ENCODE measurements around the gene CIZ1. TPM values are rescaled to one million over a fixed set of nuclear protein-coding genes. Genes with fewer than 3 reads are reported as not detected.
A peak's percentile ranks its signal among the peaks of the same experiment; 100 is the strongest.

Gene CIZ1
- total RNA-seq, 1 donor from 2014 or later = 33.4 TPM

- Histone ChIP-seq H3K9me3 (ENCODE audit: low read depth) (peaks cover 5% of the 10 kb centered on the region), H3K27me3 (peaks cover 23% of the 10 kb centered on the region), H3K27ac (no peak within 1 kb of the TSS), H2AFZ (replicated peaks) (peak within 1 kb of the TSS; percentile 97), H3K79me2 (ENCODE audit: low read depth) (peaks cover 23% of the 10 kb centered on the region), H3K4me1 (no peaks in the 10 kb centered on the region), H3K4me2 (peak within 1 kb of the TSS; percentile 81), H3F3A (ENCODE audit: low read depth) (no peaks in the 10 kb centered on the region), H4K20me1 (ENCODE audit: low read depth) (peaks cover 24% of the 10 kb centered on the region), H3K4me3 (peak within 1 kb of the TSS; percentile 68), H3K9ac (peak within 1 kb of the TSS; percentile 28), H3K36me3 (no peaks in the 10 kb centered on the region)
- peak; percentile 89 for DNase-seq (ENCODE audit: low spot score)
- H3K27ac Mint-ChIP-seq = peak within 1 kb of the TSS; percentile 99
- H3K36me3 Mint-ChIP-seq = peaks cover 13% of the 10 kb centered on the region
- H3K27me3 Mint-ChIP-seq (ENCODE audit: insufficient read depth, low read depth) = peaks cover 5% of the 10 kb centered on the region
- TF ChIP-seq EZH2 (IDR thresholded peaks at IDR 0.05) = no peak
- peaks cover 12% of the 10 kb centered on the region for H3K9me3 Mint-ChIP-seq
- peak within 1 kb of the TSS; percentile 99 for H3K4me3 Mint-ChIP-seq
- H3K4me1 Mint-ChIP-seq = peaks cover 25% of the 10 kb centered on the region
These were observed 63.8 kb downstream of the CIZ1 start, which contains the start of gene PTGES2 for GRCh38 chr9:128127568-128127989. PTGES2 (minus strand) TSS chr9:128127729; CDS start chr9:128127717, 12 bp downstream.

DNA sequence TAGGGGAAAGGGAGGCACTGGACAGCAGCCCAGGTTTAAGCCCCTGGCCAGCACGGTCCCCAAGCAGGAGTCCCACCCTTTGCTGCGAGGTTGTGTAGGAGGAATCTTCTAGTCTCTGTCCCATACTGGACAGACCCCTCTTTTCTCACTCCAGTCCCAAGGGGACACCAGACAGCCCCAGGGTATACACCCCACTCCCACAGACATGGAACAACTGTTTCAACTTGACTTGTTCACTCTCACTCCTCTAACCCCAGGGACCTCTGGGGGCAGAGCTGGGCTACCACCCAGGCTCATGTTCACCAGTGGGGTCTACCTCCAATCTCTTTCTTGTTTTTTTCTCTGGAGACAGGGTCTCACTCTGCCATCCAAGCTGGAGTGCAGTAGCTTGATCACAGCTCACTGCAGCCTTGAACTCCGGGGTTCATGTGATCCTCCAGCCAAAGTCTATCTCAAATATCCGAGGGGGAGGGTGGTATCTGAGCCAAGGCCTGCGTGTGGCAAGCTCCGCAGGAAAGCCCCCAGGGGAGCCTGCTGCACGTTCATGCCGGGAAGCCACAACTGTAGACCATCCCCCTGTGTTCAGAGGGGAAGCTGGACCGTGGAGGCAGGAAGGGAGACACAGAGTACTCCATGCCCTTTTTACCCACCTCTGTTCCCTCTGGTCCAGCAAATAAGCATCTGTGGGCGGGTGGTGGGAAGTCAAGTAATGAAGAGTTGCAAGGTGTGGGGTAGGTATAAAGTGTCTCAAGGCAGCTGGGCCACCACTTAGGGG lies 65.6 kb downstream of the CIZ1 start:
- Mint-ChIP-seq H3K27me3 (ENCODE audit: insufficient read depth, low read depth) (peaks cover 5% of the 10 kb centered on the region), H3K4me1 (peaks cover 16% of the 10 kb centered on the region), H3K9me3 (peaks cover 12% of the 10 kb centered on the region), H3K36me3 (peaks cover 13% of the 10 kb centered on the region), H3K4me3 (peak overlapping the region; percentile 91), H3K27ac (peak overlapping the region; percentile 11)
- peaks cover 24% of the 10 kb centered on the region for H4K20me1 ChIP-seq (ENCODE audit: low read depth)
- H3K9ac ChIP-seq = no peak overlapping the region
- no peak overlapping the region for H2AFZ ChIP-seq (replicated peaks)
- H3K4me1 ChIP-seq = no peaks in the 10 kb centered on the region
- H3K4me3 ChIP-seq = no peak overlapping the region
- H3F3A ChIP-seq (ENCODE audit: low read depth) = no peaks in the 10 kb centered on the region
- peaks cover 12% of the 10 kb centered on the region for H3K27me3 ChIP-seq
- DNase-seq (ENCODE audit: low spot score) = no peak
- H3K27ac ChIP-seq = no peak overlapping the region
- TF ChIP-seq EZH2 (IDR thresholded peaks at IDR 0.05) = no peak
- TF ChIP-seq EZH2phosphoT487 (IDR thresholded peaks at IDR 0.05) = no peak
- TF ChIP-seq, protein P1, sequence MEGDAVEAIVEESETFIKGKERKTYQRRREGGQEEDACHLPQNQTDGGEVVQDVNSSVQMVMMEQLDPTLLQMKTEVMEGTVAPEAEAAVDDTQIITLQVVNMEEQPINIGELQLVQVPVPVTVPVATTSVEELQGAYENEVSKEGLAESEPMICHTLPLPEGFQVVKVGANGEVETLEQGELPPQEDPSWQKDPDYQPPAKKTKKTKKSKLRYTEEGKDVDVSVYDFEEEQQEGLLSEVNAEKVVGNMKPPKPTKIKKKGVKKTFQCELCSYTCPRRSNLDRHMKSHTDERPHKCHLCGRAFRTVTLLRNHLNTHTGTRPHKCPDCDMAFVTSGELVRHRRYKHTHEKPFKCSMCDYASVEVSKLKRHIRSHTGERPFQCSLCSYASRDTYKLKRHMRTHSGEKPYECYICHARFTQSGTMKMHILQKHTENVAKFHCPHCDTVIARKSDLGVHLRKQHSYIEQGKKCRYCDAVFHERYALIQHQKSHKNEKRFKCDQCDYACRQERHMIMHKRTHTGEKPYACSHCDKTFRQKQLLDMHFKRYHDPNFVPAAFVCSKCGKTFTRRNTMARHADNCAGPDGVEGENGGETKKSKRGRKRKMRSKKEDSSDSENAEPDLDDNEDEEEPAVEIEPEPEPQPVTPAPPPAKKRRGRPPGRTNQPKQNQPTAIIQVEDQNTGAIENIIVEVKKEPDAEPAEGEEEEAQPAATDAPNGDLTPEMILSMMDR (IDR thresholded peaks at IDR 0.05) = no peak
- no peaks in the 10 kb centered on the region for H3K36me3 ChIP-seq
- peaks cover 23% of the 10 kb centered on the region for H3K79me2 ChIP-seq (ENCODE audit: low read depth)
- H3K4me2 ChIP-seq = no peak overlapping the region
- peaks cover 5% of the 10 kb centered on the region for H3K9me3 ChIP-seq (ENCODE audit: low read depth)

- Histone ChIP-seq H3K4me3 (no peak overlapping the region), H3K79me2 (ENCODE audit: low read depth) (peaks cover 23% of the 10 kb centered on the region), H2AFZ (replicated peaks) (no peak overlapping the region), H3K4me2 (no peak overlapping the region), H3K27ac (no peak overlapping the region), H3K4me1 (no peaks in the 10 kb centered on the region), H3K9ac (no peak overlapping the region), H3K36me3 (no peaks in the 10 kb centered on the region), H3K9me3 (ENCODE audit: low read depth) (peaks cover 5% of the 10 kb centered on the region), H3F3A (ENCODE audit: low read depth) (no peaks in the 10 kb centered on the region), H4K20me1 (ENCODE audit: low read depth) (peaks cover 24% of the 10 kb centered on the region), H3K27me3 (peaks cover 12% of the 10 kb centered on the region)
- TF ChIP-seq, protein P1 (IDR thresholded peaks at IDR 0.05) = peak; percentile 75
- no peak for TF ChIP-seq EZH2 (IDR thresholded peaks at IDR 0.05)
- TF ChIP-seq EZH2phosphoT487 (IDR thresholded peaks at IDR 0.05) = no peak
- peaks cover 16% of the 10 kb centered on the region for H3K4me1 Mint-ChIP-seq
- peaks cover 13% of the 10 kb centered on the region for H3K36me3 Mint-ChIP-seq
- H3K27ac Mint-ChIP-seq = no peak overlapping the region
- peaks cover 6% of the 10 kb centered on the region for H3K27me3 Mint-ChIP-seq (ENCODE audit: insufficient read depth, low read depth)
- peaks cover 11% of the 10 kb centered on the region for H3K9me3 Mint-ChIP-seq
- H3K4me3 Mint-ChIP-seq = peak overlapping the region; percentile 64
- DNase-seq (ENCODE audit: low spot score) = peak; percentile 76
These were observed 66.3 kb downstream of the CIZ1 start for GRCh38 chr9:128124873-128125579.

Data from neural progenitor cell (in vitro differentiated cells).